Progenitor cell of endocrine pancreas (in vitro differentiated cells): ENCODE results near the gene CENPB. TPM values are rescaled to one million over a fixed set of nuclear protein-coding genes. Genes with fewer than 3 reads are reported as not detected.

Source experiments
- DNase-seq: peaks from one replicate; pipeline ENCODE4 v3.0.0; 2021; ENCODE audit warnings: low spot score; ENCODE audit not compliant: unreplicated experiment
- H3K27ac Mint-ChIP-seq: 2 replicates; pipeline ENCODE4 v1.8.0; 2021; ENCODE audit warnings: mild to moderate bottlenecking, moderate library complexity, mixed read lengths
- H3K27me3 Mint-ChIP-seq: 2 replicates; pipeline ENCODE4 v1.8.0; 2021; ENCODE audit warnings: mixed read lengths
- H3K36me3 Mint-ChIP-seq: 2 replicates; pipeline ENCODE4 v1.8.0; 2022; ENCODE audit warnings: mixed read lengths; ENCODE audit not compliant: insufficient read depth
- H3K4me1 Mint-ChIP-seq: 2 replicates; pipeline ENCODE4 v1.8.0; 2021; ENCODE audit warnings: low read depth, mixed read lengths
- H3K4me3 Mint-ChIP-seq: 2 replicates; pipeline ENCODE4 v1.8.0; 2021; ENCODE audit warnings: low read depth, mild to moderate bottlenecking, moderate library complexity, mixed read lengths
- H3K9me3 Mint-ChIP-seq: 2 replicates; pipeline ENCODE4 v1.8.0; 2021; ENCODE audit warnings: low read depth, mixed read lengths
- CTCF ChIP-seq: fragments of 200-600 bp; sonication (generic); IDR thresholded peaks from one replicate; pipeline ENCODE4 v1.5.0; 2021; ENCODE audit warnings: antibody characterized with exemption, mild to moderate bottlenecking; ENCODE audit not compliant: unreplicated experiment
- total RNA-seq: library from RNA; stranded (reverse); gene quantifications from 2 replicates; pipeline ENCODE4 v1.2.1, GENCODE V29; 2021

The CENPB gene
- total RNA-seq, 1 donor from 2014 or later: 49.6 TPM

- Mint-ChIP-seq H3K27me3 (peaks cover 15% of the 10 kb centered on the region), H3K4me3 (no peak overlapping the region), H3K9me3 (no peaks in the 10 kb centered on the region), H3K4me1 (peaks cover 1% of the 10 kb centered on the region), H3K27ac (no peak overlapping the region), H3K36me3 (peaks cover 3% of the 10 kb centered on the region)
- no peak for DNase-seq
- TF ChIP-seq CTCF: no peak
Observed at GRCh38 chr20:3755269-3755668, 31.3 kb downstream of the CENPB start.

GRCh38 chr20:3754276-3754630, 32.3 kb downstream of the CENPB start:
- Mint-ChIP-seq H3K4me1 (peaks cover 1% of the 10 kb centered on the region), H3K9me3 (no peaks in the 10 kb centered on the region), H3K27ac (no peak overlapping the region), H3K36me3 (peaks cover 3% of the 10 kb centered on the region), H3K27me3 (peaks cover 19% of the 10 kb centered on the region), H3K4me3 (no peak overlapping the region)
- DNase-seq: no peak
- no peak for TF ChIP-seq CTCF

GRCh38 chr20:3753501-3754275, 32.9 kb downstream of the CENPB start:
- peaks cover 3% of the 10 kb centered on the region for H3K36me3 Mint-ChIP-seq
- H3K27ac Mint-ChIP-seq: no peak overlapping the region
- no peak overlapping the region for H3K4me3 Mint-ChIP-seq
- peaks cover 23% of the 10 kb centered on the region for H3K27me3 Mint-ChIP-seq
- peaks cover 1% of the 10 kb centered on the region for H3K4me1 Mint-ChIP-seq
- H3K9me3 Mint-ChIP-seq: no peaks in the 10 kb centered on the region
- no peak for DNase-seq
- no peak for TF ChIP-seq CTCF

GRCh38 chr20:3753098-3753497, 33.4 kb downstream of the CENPB start:
- no peak overlapping the region for H3K27ac Mint-ChIP-seq
- H3K9me3 Mint-ChIP-seq: no peaks in the 10 kb centered on the region
- no peak overlapping the region for H3K4me3 Mint-ChIP-seq
- DNase-seq: no peak
- TF ChIP-seq CTCF: peak; percentile 65
- peaks cover 29% of the 10 kb centered on the region for H3K27me3 Mint-ChIP-seq
- H3K36me3 Mint-ChIP-seq: peaks cover 1% of the 10 kb centered on the region
- H3K4me1 Mint-ChIP-seq: peaks cover 1% of the 10 kb centered on the region

GRCh38 chr20:3752386-3752759, 34.2 kb downstream of the CENPB start:
- H3K4me1 Mint-ChIP-seq: peaks cover 1% of the 10 kb centered on the region
- no peak for DNase-seq
- H3K9me3 Mint-ChIP-seq: no peaks in the 10 kb centered on the region
- peaks cover 36% of the 10 kb centered on the region for H3K27me3 Mint-ChIP-seq
- no peak overlapping the region for H3K27ac Mint-ChIP-seq
- H3K36me3 Mint-ChIP-seq: no peaks in the 10 kb centered on the region
- no peak for TF ChIP-seq CTCF
- H3K4me3 Mint-ChIP-seq: peak overlapping the region; percentile 53
